SK-N-SH (cell line): Measurements from ENCODE around the gene ZNF79. TPM values are rescaled to one million over a fixed set of nuclear protein-coding genes. Genes with fewer than 3 reads are reported as not detected.

Experiments used
- CTCF ChIA-PET: fragments of 300-600, 350-600 bp; formaldehyde crosslinking; extraction: SDS; loops from one replicate; lab custom pipeline; 2021; lab: Yijun Ruan, JAX
- POLR2A ChIA-PET: fragments of 350-600 bp; sonication (Branson Sonifier 250); formaldehyde crosslinking; extraction: SDS; loops from one replicate; lab custom pipeline; 2020; ENCODE audit warnings: antibody characterized with exemption, inconsistent platforms; lab: Yijun Ruan, JAX
- DNase-seq: peaks from one replicate; pipeline ENCODE4 v3.0.0; 2012
- H2AFZ ChIP-seq: fragments of 200-600 bp; sonication (generic); 2 replicates; pipeline ENCODE4 v1.8.1; 2016; ENCODE audit warnings: antibody characterized with exemption, mild to moderate bottlenecking, low read depth
- H3F3A ChIP-seq: fragments of 200-600 bp; sonication (generic); replicated peaks from 2 replicates; pipeline ENCODE3; 2016; ENCODE audit warnings: antibody characterized with exemption, mild to moderate bottlenecking; ENCODE audit not compliant: insufficient read depth
- H3K27ac ChIP-seq, 2 experiments: fragments of 200-500 bp in 1 of 2; fragments of 200-600 bp in 1 of 2; sonication (Bioruptor generic) in 1 of 2; sonication (generic), shearing (Covaris generic) in 1 of 2; 2 replicates each; pipeline versions ENCODE4 v1.5.1 to v1.6.1; 2014 to 2016; ENCODE audit warnings: low read depth in 2 of 2, inconsistent platforms in 1 of 2, low read length in 1 of 2, mild to moderate bottlenecking in 1 of 2, mixed read lengths in 1 of 2
- H3K27me3 ChIP-seq: fragments of 200-600 bp; sonication (generic), shearing (Covaris generic); 2 replicates; pipeline ENCODE4 v1.6.1; 2016; ENCODE audit warnings: mixed run types; ENCODE audit not compliant: insufficient read depth
- H3K36me3 ChIP-seq, 2 experiments: fragments of 200-500 bp in 1 of 2; fragments of 200-600 bp in 1 of 2; sonication (Bioruptor generic) in 1 of 2; sonication (generic) in 1 of 2; replicated peaks in 1 of 2; 2 replicates each; pipeline versions ENCODE3 to v1.5.1; 2014 to 2016; ENCODE audit warnings: low read length in 1 of 2, mild to moderate bottlenecking in 1 of 2; ENCODE audit not compliant: insufficient read depth in 2 of 2, control insufficient read depth in 1 of 2
- H3K4me1 ChIP-seq, 2 experiments: fragments of 200-500 bp in 1 of 2; fragments of 200-600 bp in 1 of 2; sonication (Bioruptor generic) in 1 of 2; sonication (generic), shearing (Covaris generic) in 1 of 2; 2 replicates each; pipeline versions ENCODE4 v1.5.1 to v1.6.1; 2014 to 2016; ENCODE audit warnings: low read depth in 1 of 2, low read length in 1 of 2, mixed run types in 1 of 2; ENCODE audit not compliant: insufficient read depth in 2 of 2, control insufficient read depth in 1 of 2
- H3K4me2 ChIP-seq: fragments of 200-600 bp; sonication (generic), shearing (Covaris generic); 2 replicates; pipeline ENCODE4 v1.6.1; 2017; ENCODE audit warnings: mixed run types
- H3K4me3 ChIP-seq, 2 experiments: fragments of 200-500 bp in 1 of 2; fragments of 200-600 bp in 1 of 2; sonication (Bioruptor generic) in 1 of 2; sonication (generic), shearing (Covaris generic) in 1 of 2; 2 replicates each; pipeline versions ENCODE4 v1.5.1 to v1.8.1; 2014 to 2016; ENCODE audit warnings: low read depth in 2 of 2, inconsistent platforms in 1 of 2, low read length in 1 of 2, mild to moderate bottlenecking in 1 of 2, mixed read lengths in 1 of 2, moderate library complexity in 1 of 2
- H3K79me2 ChIP-seq: fragments of 200-600 bp; sonication (generic); 2 replicates; pipeline ENCODE4 v1.8.1; 2017; ENCODE audit warnings: mild to moderate bottlenecking; ENCODE audit not compliant: insufficient read depth
- H3K9ac ChIP-seq: fragments of 200-600 bp; sonication (generic); 2 replicates; pipeline ENCODE4 v1.6.1; 2017; ENCODE audit warnings: mixed run types
- H3K9me2 ChIP-seq: fragments of 200-600 bp; sonication (generic); 2 replicates; pipeline ENCODE4 v1.6.1; 2017; ENCODE audit warnings: mixed run types
- H3K9me3 ChIP-seq: fragments of 200-600 bp; sonication (generic); 2 replicates; pipeline ENCODE4 v1.6.1; 2017; ENCODE audit warnings: mixed run types, mild to moderate bottlenecking, moderate library complexity
- H4K20me1 ChIP-seq: fragments of 200-600 bp; sonication (generic); 2 replicates; pipeline ENCODE4 v1.6.1; 2017; ENCODE audit warnings: mild to moderate bottlenecking, mixed run types; ENCODE audit not compliant: insufficient read depth
- EZH2phosphoT487 ChIP-seq: fragments of 200-600 bp; sonication (generic); IDR thresholded peaks from 2 replicates; pipeline ENCODE4 v1.6.1; 2017; ENCODE audit warnings: low read depth, mixed run types, mild to moderate bottlenecking, antibody characterized with exemption, moderate library complexity, borderline replicate concordance
- FOXM1 ChIP-seq: IDR thresholded peaks from 2 replicates; pipeline ENCODE4 v1.4.0; 2012; ENCODE audit warnings: low read depth, mild to moderate bottlenecking
- GATA2 ChIP-seq: sonication (generic); formaldehyde crosslinking; IDR thresholded peaks from 2 replicates; pipeline ENCODE4 v1.5.0; 2020; ENCODE audit warnings: mild to moderate bottlenecking, missing genetic modification reagents
- MEF2A ChIP-seq: IDR thresholded peaks from 2 replicates; pipeline ENCODE4 v1.4.0; 2012; ENCODE audit warnings: low read depth, borderline replicate concordance
- MXI1 ChIP-seq: IDR thresholded peaks from 2 replicates; pipeline ENCODE4 v1.6.1; 2012; ENCODE audit warnings: mild to moderate bottlenecking, low read depth, low read length, improper control_type of control experiment
- NFIC ChIP-seq: IDR thresholded peaks from 2 replicates; pipeline ENCODE4 v1.4.0; 2012; ENCODE audit warnings: borderline replicate concordance
- NRF1 ChIP-seq: IDR thresholded peaks from 2 replicates; pipeline ENCODE4 v1.6.1; 2012; ENCODE audit warnings: low read depth, mild to moderate bottlenecking, low read length
- PBX3 ChIP-seq: IDR thresholded peaks from 2 replicates; pipeline ENCODE4; 2012
- POLR2AphosphoS5 ChIP-seq: IDR thresholded peaks from 2 replicates; pipeline ENCODE4 v1.6.1; 2012; ENCODE audit warnings: low read depth, low read length
- RFX5 ChIP-seq: IDR thresholded peaks from 2 replicates; pipeline ENCODE4 v1.6.1; 2012; ENCODE audit warnings: mild to moderate bottlenecking, improper control_type of control experiment, low read length
- RXRA ChIP-seq: IDR thresholded peaks from 2 replicates; pipeline ENCODE4 v1.4.0; 2012; ENCODE audit warnings: low read depth, mild to moderate bottlenecking, borderline replicate concordance
- SIN3A ChIP-seq: IDR thresholded peaks from 2 replicates; pipeline ENCODE4 v1.6.1; 2012; ENCODE audit warnings: low read depth, mild to moderate bottlenecking, low read length, moderate library complexity, borderline replicate concordance
- SMC3 ChIP-seq: IDR thresholded peaks from 2 replicates; pipeline ENCODE4 v1.6.1; 2012; ENCODE audit warnings: low read depth, low read length, improper control_type of control experiment
- TCF12 ChIP-seq: IDR thresholded peaks from 2 replicates; pipeline ENCODE4 v1.4.0; 2012
- TEAD4 ChIP-seq: IDR thresholded peaks from 2 replicates; pipeline ENCODE4 v1.4.0; 2012; ENCODE audit warnings: mild to moderate bottlenecking, borderline replicate concordance; ENCODE audit not compliant: insufficient read depth
- USF2 ChIP-seq: fragments of 150-350 bp; IDR thresholded peaks from 2 replicates; pipeline ENCODE4 v1.6.1; 2017; ENCODE audit warnings: antibody characterized with exemption, low read length, low read depth, borderline replicate concordance
- ZBTB33 ChIP-seq: IDR thresholded peaks from 2 replicates; pipeline ENCODE4 v1.4.0; 2012; ENCODE audit warnings: low read depth, borderline replicate concordance
- WGBS: methylation state at CpG from one replicate; pipeline ENCODE4 v1.1.6; 2017; ENCODE audit warnings: low lambda C conversion rate; 5-methylcytosine and 5-hydroxymethylcytosine counted together
- polyA plus RNA-seq, 3 experiments: library from polyadenylated mRNA; depleted of rRNA; stranded (reverse); fragments of >200 nt; gene quantifications; 2 replicates each; pipeline ENCODE4 v1.2.3, GENCODE V29; 2012

ZNF79 gene
- polyA plus RNA-seq, 1 of the 3 experiments (the other 2 are of a cell fraction), result 4.6 TPM

GRCh38 chr9:127444283-127444920, 20.2 kb downstream of the ZNF79 start:
- H3K4me2 ChIP-seq, result peak overlapping the region; percentile 2; the same call in 1 of the 2 replicates
- H3K27me3 ChIP-seq, result no peaks in the 10 kb centered on the region
- H3K4me3 ChIP-seq, result no peak overlapping the region
- peak overlapping the region; percentile 50 to 72; a peak in 3 of 4 replicates for H3K27ac ChIP-seq
- 92% methylated on average over 14 of the region's 17 CpGs for WGBS
- H3K36me3 ChIP-seq, result peaks cover 61 to 65% of the 10 kb centered on the region in 2 experiments
- CTCF ChIA-PET, result interaction anchor here (1.3 kb wide), 1 partner anchor 8 kb away, joined by 3 read pairs; no protein-coding TSS in a partner anchor
- no peak for DNase-seq
- no peaks in the 10 kb centered on the region for H3K9me3 ChIP-seq
- peaks cover 72% of the 10 kb centered on the region for H3F3A ChIP-seq
- TF ChIP-seq SMC3, result no peak
- TF ChIP-seq GATA2 (CRISPR knock-in tag), result no peak
- TF ChIP-seq NRF1, result no peak
- TF ChIP-seq MEF2A, result no peak
- TF ChIP-seq TEAD4, result no peak
- TF ChIP-seq SIN3A, result no peak
- H2AFZ ChIP-seq, result no peak overlapping the region
- no peak overlapping the region for H3K9ac ChIP-seq
- peaks cover 43% of the 10 kb centered on the region for H4K20me1 ChIP-seq
- peaks cover 27% of the 10 kb centered on the region for H3K79me2 ChIP-seq
- peaks cover 5 to 22% of the 10 kb centered on the region in 2 experiments; a peak in 3 of 4 replicates for H3K4me1 ChIP-seq
- H3K9me2 ChIP-seq, result no peaks in the 10 kb centered on the region
- POLR2A ChIA-PET, result interaction anchor here (1.7 kb wide), 1 partner anchor 20 kb away, joined by 5 read pairs; the partner anchor contains the start of gene ZNF79

- Histone ChIP-seq H2AFZ (no peak overlapping the region), H4K20me1 (peaks cover 51% of the 10 kb centered on the region), H3F3A (peaks cover 80% of the 10 kb centered on the region), H3K4me2 (no peak overlapping the region), H3K27me3 (no peaks in the 10 kb centered on the region), H3K27ac (peak overlapping the region in 1 of 2 experiments; percentile 72; a peak in 1 of 4 replicates), H3K9ac (no peak overlapping the region), H3K9me2 (no peaks in the 10 kb centered on the region), H3K4me3 (no peak overlapping the region), H3K9me3 (no peaks in the 10 kb centered on the region), H3K36me3 (peaks cover 66 to 67% of the 10 kb centered on the region in 2 experiments), H3K4me1 (peaks cover 5 to 29% of the 10 kb centered on the region in 2 experiments), H3K79me2 (peaks cover 35% of the 10 kb centered on the region)
- ChIA-PET CTCF (no interaction called here), POLR2A (interaction anchor here (1.1 to 1.7 kb wide), 2 partner anchors 21 to 42 kb away, joined by 3 to 5 read pairs; partner anchors contain the start of gene ZNF79)
- WGBS, result 97% methylated on average over 15 of the region's 15 CpGs
- no peak for DNase-seq
- TF ChIP-seq FOXM1 (no peak), POLR2AphosphoS5 (no peak; the same call in 1 of the 2 replicates), MEF2A (no peak), NFIC (no peak), TCF12 (no peak), RFX5 (no peak), RXRA (no peak), USF2 (no peak), EZH2phosphoT487 (no peak), ZBTB33 (no peak), PBX3 (no peak), MXI1 (no peak)
Measured at GRCh38 chr9:127444921-127445850, 21.0 kb downstream of the ZNF79 start.
